A549 treated with RU486 at 1 μM for 4 hours (cell line): ENCODE results near the gene MTSS2. TPM values are rescaled to one million over a fixed set of nuclear protein-coding genes. Genes with fewer than 3 reads are reported as not detected.

Experiments
- total RNA-seq: library from RNA; stranded (reverse); fragments of 200-300 nt; extraction: Qiagen RNA extraction; gene quantifications from 5 replicates; pipeline ENCODE4 v1.2.3, GENCODE V29; 2022; ENCODE audit warnings: low read depth

The MTSS2 gene
- 32.6 to 51.0 TPM (median 46.6 TPM) in 5 replicates for total RNA-seq

DNA sequence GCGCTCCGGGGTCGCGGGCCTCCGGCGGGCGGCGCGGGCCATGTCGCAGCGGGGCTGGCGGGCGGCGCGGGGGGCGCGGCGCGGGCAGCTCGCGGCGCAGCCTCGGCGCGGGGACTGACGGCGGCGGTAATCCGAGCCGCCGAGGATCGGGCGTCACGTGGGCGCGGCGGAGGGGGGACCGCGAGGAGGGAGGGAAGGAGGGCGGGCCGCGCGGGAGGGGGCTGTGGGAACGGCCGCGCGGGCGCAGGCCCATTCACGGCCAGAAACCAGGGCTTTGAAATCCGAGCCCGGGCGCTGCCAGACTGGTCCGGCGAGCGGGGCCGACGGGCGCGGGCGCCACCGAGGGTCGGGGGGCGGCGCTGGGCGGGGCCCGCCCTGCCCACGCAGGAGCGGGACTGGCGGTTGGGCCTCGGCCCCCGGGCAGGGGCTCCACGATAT lies at the start of gene MTSS2:
TSS of gene MTSS2 (minus strand) at position 116 of the 438 bp plus-strand sequence. CDS start 262 bp downstream, outside the sequence.

DNA sequence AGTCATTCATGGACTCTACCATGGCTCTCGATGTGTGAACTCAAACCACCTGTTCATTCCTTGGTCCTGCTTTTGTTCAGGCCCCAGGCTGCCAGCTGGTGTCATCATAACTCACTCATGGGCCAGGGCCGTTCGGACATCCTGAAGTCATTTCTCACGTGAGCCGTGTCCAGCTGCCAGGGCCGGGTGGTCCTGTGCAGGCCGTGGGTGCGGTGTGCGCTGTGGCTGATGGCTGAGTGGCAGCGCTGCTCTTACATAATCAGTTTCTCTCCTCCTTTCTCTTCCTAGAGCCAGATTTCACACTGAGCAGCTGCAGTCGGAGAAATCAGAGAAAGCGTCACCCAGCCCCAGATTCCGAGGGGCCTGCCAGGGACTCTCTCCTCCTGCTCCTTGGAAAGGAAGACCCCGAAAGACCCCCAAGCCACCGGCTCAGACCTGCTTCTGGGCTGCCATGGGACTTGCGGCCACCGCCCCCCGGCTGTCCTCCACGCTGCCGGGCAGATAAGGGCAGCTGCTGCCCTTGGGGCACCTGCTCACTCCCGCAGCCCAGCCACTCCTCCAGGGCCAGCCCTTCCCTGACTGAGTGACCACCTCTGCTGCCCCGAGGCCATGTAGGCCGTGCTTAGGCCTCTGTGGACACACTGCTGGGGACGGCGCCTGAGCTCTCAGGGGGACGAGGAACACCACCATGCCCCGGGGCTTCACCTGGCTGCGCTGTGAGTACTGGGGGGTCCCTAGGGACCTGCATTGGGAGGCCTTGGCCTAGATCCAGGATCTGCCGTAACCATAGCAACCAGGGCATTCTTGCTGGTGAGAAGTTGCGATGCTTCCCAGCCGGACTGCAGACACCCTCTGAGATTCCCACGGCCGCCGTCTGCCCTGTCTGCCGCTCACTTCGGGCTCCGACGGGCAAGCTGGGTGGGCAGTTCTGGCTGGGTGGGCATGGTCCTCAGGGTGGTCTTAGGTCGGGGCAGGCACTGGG lies 39.3 kb downstream of the MTSS2 start, which contains the start of gene IL34:
TSS of gene IL34 (plus strand) at position 300 of the 982 bp plus-strand sequence. CDS start at position 689, 389 bp downstream.

Other genes with a start within 250 kb of the MTSS2 start
- 19.0 to 27.2 TPM (median 25.7 TPM) in 5 replicates for gene ST3GAL2, start 247.0 kb downstream of the MTSS2 start, total RNA-seq
- gene FCSK, start 231.5 kb downstream of the MTSS2 start, total RNA-seq = 3.8 to 5.9 TPM (median 4.7 TPM) in 5 replicates
- 25.7 to 34.1 TPM (median 32.1 TPM) in 5 replicates for gene COG4, start 162.5 kb downstream of the MTSS2 start, total RNA-seq
- 138 to 213 TPM (median 197 TPM) in 5 replicates for gene SF3B3, start 162.2 kb downstream of the MTSS2 start, total RNA-seq
- gene IL34, start 39.5 kb downstream of the MTSS2 start, total RNA-seq = 0.46 to 1.3 TPM (median 0.71 TPM) in 5 replicates
- gene VAC14, start 115.1 kb upstream of the MTSS2 start, total RNA-seq = 27.6 to 37.1 TPM (median 35.7 TPM) in 5 replicates